Activated CD4-positive, CD25-positive, alpha-beta regulatory T cell treated with anti-CD3 and anti-CD28 coated beads, Interleukin-2, amount 50 U/mL, for 16 hours (primary cell): Measurements from ENCODE around the gene HEATR5B.

Experiments used
- DNase-seq: peaks from one replicate; pipeline ENCODE4 v3.0.0-alpha.2; 2020; ENCODE audit warnings: low read depth, low spot score

The HEATR5B gene

DNA sequence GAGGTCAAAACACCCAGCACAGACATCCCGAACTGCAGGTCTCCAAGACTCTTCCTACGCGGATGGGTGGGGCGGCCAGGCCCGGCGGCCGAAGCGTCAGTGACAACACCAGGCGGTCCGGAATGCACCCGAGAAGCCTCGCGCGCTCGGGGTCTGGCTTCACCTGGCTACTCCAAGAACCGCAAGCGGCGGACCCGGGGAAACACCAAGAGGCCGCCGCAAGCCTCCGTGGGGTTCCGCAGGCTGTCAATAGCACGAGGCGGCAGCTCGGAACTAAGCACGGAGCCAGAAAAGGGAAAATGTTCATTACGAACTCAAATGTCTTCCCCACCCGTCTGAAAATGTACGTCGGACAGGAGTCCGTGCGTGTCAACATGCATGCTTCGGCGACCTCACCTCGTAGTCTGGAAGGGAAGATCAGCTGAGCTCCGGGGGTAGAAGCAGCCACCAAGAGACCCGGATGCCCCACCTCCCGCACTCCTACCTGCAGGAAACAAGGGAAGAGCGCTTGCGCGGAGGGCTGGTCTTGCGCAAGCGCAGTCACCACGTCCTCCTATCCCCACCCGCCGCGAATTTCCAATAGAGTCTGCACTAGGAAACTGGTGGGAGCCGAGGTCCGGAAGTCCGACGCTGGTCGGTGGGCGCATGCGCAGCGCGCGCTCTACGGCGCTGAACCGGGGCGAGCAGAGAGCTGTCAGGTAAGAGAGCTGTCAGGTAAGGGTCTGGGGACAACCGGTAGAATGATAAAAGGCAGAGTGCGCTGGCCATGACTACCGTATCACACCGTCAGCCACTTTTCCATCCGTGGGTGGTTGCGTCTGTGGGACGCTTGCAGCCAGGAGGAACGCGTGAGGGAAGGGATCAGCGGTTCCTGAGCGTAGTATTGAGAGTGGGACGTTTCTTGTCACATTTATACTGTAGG, at the start of gene HEATR5B, which contains the start of gene GPATCH11:
Gene HEATR5B (minus strand): TSS at position 500 of the 922 bp plus-strand sequence. CDS start 958 bp downstream, outside the sequence.
Gene GPATCH11 (plus strand): TSS at position 646 of the 922 bp plus-strand sequence. CDS start 3,864 bp downstream, outside the sequence.
- peak; percentile 78 for DNase-seq

DNA sequence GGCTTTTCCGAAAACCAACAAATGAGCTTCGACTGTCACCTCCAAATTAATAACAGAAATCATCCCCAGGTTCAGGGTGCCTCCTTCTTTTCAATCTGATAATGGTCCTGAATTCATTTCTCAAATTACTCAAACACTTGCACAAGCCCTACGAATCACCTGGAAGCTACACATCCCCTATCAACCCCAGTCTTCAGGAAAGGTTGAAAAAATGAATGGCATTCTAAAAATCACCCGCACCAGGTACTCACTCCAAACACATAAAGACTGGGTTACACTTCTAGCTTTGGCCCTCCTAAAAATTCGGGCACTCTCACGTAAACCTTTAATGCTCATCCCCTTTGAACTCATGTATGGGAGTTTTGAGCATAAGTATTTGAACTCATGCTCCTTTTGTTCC, 48.7 kb upstream of the HEATR5B start:
- DNase-seq: no peak

DNA sequence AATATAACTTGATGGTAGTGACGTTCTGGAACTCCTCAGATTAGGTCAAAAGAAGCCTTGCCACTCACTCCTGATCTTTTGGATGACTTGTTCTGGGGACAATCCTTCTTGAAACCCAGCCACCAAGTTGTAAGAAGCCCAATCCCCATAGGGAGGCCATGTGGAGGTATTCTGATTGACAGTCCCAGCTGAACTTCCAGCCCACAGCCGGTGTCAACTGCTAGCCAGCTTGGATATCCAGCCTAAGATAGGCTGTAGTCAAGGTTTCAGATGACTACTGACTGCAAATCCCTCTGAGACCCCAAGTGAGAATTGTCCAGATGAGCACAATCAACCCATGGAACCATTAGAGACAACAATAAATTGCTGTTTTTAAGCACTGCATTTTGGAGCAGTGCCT, 41.2 kb upstream of the HEATR5B start:
- no peak for DNase-seq

DNA sequence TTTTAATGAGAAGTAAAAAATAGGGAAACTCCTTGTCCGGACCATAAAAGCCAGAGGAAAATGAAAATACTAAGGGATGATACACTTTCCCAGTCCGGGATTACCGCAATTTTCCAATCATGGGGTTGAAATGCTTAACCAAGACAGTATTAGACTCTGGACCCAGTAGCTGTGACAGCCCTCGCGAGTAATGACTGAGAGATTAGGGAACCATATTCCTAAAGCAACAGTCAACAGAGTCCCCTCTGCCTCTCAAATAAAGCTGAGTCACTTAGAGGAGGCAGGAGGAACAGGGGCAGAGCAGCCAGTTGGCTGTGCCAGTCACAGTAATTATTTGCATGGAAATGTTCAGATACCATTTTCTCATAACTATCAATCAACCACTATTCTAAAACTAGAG, 35.0 kb upstream of the HEATR5B start:
- DNase-seq: no peak

DNA sequence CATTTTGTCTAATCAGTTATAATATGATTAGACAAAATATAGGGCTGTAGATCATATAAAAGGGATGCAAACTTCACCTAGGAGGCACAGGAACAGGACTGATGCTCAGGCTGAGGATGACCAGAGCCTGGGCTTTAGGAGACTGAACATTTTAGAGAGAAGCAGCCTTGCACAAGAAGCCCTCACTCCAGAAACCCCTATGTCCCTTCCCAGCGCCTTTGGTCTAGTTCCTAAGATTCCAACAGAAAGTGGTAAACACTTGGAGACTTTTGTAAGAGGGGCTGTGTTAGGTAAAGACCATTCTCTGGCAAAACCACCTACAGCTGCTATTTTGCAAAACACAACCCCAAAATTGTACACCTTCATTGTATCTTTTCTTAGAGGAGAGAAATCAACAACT, 33.4 kb upstream of the HEATR5B start:
- DNase-seq: no peak

GRCh38 chr2:37111958-37112357, 27.8 kb upstream of the HEATR5B start:
- DNase-seq: no peak

DNA sequence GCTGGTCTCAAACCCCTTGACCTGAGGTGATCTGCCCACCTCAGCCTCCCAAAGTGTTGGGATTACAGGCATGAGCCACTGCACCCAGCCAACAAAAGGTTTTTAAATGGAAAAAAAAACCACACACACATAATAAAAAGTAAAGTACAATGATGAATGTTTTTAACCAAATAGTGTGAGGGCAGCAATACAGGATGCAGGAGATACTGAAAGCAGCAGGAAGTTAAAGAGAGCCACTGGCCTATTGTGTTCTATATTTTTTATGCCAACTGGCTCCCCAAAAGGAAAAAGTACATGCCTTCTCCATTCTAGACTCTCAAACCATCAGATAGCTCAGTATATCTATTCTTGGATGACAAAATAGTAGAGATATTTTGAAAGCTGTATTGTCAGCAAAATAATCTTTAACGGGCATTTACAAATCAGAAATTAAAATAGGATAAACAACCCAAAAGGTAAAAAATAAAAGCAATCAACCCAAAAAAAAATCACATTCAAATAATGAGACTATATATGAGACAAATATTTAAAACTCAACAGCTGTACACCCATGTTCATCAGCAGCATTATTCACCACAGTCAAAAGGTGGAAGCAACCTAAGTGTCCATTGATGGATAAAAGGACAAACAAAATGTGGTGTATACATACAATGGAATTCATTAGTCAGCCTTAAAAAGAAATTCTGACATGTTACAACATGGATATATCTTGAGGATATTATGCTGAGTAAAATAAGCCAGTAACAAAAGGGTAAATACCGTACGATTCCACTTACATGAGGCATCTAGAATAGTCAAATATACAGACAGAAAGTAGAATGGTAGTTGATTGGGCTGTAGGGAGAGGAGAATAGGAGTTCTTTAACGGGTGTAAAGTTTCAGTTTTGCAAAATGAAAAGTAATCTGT, 26.4 kb upstream of the HEATR5B start:
- no peak for DNase-seq

GRCh38 chr2:37109523-37109922, 25.4 kb upstream of the HEATR5B start:
- no peak for DNase-seq

DNA sequence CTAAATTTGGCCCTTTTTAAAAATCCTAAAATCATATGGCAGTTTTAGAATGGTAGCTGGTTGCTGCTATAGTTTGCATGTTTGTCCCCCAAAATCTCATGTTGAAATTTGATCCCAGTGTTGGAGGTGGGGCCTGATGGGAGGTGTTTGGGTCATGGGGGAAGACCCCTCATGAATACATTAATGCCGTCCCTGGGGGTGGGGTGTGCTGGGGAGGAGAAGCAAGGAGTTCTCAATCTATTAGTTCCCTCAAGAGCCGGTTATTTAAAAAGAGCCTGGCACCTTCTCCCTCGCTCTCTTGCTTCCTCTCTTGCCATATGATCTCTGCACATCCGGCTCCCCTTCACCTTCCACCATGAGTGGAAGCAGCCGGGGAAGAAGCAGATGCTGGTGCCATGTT, 21.0 kb upstream of the HEATR5B start:
- no peak for DNase-seq

- no peak for DNase-seq
Observed at GRCh38 chr2:37104178-37104577, 20.0 kb upstream of the HEATR5B start.

DNA sequence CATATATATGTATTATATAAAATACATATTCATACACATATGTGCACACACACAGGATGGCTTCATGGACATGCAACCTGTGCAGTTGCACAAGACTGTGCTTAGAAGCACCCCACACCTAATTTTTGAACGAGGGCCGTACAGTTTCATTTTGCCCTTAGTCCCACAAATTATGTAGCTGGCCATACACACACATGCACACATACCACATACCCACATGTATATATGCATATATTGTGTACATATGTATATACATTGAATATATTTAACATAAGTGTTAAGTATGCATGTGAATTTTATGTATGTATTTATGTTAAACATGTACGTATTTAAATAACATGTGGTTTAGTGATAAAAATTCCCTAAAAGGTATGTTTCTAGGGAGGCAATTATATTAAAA, 18.4 kb upstream of the HEATR5B start:
- no peak for DNase-seq

DNA sequence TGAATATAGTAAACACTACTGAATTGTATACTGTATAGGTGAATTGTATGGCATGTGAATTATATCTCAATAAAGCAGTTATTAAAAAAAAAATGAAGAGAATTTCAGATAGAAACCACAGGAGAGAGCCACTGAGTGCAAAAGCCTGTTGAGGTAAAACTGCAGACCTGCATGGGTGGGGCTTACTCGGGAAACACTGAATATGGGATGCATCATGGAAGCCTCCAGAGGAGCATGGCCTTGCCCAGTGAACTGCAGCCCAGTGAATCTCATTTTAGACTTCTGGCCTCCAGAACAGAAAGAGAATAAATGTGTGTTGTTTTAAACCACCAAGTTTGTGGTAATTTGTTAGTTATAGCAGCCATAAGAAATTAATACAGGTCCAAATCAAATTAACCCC, 15.9 kb upstream of the HEATR5B start:
- no peak for DNase-seq

DNA sequence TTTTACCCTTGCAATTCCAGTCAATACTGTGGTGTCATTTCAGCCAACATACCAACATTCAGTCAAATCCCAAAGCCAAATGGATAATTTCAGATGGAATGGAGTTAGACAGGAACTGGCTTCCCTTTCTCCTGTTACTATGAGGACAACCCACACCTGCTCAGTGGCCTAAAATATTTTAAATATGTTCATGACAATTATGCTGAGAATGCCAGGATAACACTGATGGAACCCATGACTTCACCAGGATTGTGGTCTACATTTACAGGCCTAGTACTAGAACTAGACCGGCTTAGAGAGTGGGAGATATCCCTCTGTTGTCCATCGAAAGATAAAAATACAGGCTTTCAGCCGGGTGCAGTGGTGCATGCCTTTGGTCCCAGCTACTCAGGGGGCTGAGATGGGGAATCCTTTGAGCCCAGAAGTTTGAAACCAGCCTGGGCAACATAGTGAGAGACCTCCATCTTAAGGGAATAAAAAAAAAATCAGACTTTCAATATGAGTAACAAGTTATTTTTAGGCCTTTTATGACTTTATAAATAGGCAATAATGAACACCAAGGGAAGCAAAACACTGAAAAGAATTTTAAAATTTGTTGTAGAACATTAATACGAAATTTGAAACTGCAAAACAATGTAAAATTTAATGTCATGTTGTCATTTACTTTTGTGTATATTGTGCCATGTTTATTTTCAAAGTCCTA, 14.4 kb upstream of the HEATR5B start:
- no peak for DNase-seq

- no peak for DNase-seq
Observed at GRCh38 chr2:37096568-37096967, 12.4 kb upstream of the HEATR5B start.

DNA sequence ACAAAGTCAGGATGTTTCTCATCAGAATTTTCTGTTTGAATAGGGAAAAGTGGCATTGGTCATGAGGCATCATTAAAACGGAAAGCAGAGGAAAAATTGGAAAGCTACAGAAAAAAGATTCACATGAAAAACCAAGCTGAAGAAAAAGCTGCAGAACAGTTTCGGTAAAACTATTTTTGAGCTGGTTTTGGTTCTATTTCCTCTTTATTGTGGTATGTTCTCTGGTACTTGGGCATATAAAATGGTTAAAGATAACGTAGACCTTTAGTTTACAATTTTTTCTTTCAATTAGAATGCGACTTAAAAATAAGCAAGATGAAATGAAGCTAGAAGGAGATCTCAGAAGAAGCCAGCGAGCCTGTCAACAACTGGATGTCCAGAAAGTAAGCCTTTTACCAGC, 7.7 kb upstream of the HEATR5B start:
- DNase-seq: no peak

DNA sequence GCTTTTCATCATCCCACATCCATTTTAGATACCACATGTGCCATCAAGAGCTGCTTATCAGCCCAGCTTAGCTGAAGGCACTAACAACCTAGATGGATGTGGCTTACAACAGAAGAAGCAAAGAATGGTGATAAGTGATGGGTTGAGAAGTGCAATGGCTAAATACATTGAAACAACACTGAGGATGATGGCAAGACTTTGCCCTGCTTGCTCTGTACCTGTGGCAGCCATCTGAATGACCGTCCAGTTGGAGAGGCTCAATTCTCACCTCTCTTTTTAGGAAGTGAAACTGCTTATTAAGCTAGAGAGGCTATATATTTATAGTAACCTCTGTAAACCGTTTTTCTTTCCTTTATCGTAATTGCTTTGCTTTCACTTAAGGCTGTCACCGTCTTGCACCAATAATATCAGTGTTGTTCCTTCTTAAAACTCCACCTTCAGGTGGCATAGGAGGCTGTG, 5.9 kb upstream of the HEATR5B start:
- no peak for DNase-seq

- DNase-seq: no peak
Observed at GRCh38 chr2:37085731-37086147, 1.6 kb upstream of the HEATR5B start.

DNA sequence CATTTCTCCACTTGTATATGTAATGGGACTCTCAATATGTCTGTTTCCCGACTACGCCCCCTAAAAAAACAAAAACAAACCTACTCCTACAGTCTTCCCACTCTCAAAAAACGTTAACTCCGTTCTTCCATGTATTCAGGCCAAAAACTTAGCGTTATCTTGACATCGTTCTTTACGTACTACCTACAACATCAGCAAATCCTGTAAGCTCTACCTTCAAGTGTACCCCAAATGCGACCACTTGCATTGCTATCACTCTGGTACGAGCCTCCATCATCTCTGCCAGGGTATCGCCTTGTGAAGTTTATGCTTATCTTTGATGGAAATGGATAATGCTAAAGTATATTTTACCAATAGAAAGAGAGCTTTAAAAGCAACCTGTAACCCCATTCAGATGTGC, 625 bp upstream of the HEATR5B start:
- no peak for DNase-seq

DNA sequence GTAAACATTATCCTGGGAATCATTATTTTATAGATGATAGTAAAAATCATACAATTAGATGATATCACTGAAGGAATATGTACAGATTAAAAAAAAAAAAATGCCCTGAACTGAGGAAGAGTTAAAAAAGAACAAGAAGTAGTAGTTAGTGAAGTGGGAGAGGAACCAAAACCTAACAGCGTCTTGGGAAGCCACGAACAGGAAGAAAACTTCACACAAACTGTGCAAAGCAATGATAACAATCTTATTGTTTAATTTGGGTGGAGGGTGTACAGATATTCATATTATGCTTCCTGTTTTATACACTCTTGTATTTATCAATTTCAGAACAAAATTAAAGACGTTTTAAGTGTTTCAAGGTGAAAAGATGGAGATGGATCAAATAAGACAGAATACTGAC, 3.5 kb downstream of the HEATR5B start:
- no peak for DNase-seq

GRCh38 chr2:37080266-37080665, 3.9 kb downstream of the HEATR5B start:
- DNase-seq: no peak

DNA sequence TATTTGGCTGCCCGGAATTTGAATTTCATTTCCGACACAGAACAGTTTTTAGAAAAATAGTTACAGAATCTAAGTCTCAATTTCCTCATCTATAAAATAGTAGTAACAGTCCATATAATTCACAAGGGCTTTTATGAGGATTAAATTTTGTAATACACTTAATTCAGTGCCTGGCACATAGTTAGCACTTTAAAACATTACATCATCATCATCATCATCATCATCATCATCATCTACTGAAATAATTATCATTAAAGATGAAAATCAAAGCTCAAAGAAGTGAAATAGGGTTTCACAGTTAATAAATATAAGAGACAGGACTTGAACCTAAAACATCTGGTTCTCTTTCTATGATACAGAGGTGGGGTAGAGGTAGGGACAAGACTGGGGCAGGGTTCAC, 13.2 kb downstream of the HEATR5B start:
- no peak for DNase-seq

DNA sequence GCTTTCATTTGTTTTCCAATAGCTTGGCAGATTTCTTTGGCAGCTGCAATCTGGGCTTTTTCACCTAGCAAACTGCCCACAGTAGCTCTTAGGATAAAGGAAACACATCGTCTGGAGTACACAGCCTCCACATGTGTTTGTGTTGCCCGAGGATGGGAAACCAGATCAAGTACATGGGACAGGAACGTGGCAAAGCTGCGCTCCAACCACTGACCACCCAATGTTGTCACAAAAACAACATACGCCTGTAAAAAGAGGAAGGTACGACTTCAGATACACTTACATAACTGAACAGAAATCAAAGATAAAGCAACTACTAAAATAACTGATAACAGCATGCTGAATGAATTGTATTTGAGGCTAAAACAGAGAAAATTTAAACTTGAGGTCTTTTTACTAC, 15.5 kb downstream of the HEATR5B start:
- DNase-seq: no peak
